Uterus (tissue), 2 donors: ENCODE data around the gene KRTAP10-12.

Source experiments
- POLR2A ChIP-seq, 2 donors: fragments of 450-650 bp; IDR thresholded peaks; one replicate each; pipeline ENCODE4 v1.6.1; 2016; ENCODE audit warnings: antibody characterized with exemption in 2 of 2, mild to moderate bottlenecking in 1 of 2, moderate library complexity in 1 of 2
- TF ChIP-seq, protein P1 (sequence below), 4 experiments: fragments of 200-600 bp in 2 of 4; fragments of 450-650 bp in 2 of 4; sonication (generic) in 2 of 4; IDR thresholded peaks; one replicate each; pipeline ENCODE4 v1.5.1; 2016 to 2019; ENCODE audit warnings: antibody characterized with exemption in 4 of 4, mild to moderate bottlenecking in 2 of 4, moderate library complexity in 1 of 4

DNA sequence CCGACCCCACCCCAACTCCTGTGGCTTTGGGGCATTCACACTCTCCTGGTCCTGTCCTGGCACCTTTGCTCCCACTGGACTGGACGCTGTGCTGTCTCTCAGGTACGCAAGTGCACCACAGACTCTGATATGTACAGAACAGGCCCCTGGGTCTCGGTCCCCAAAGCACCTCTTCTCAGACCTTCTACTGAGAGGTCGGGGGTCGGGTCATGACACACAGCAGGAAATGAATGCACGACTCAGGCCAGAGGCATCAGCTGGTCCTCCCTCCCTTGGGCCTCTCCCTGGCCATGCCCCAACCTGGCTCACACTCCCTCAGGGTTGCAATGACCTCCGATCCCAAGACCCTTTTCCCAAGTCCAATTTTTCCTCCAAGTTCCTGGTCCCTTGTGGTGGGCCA is 1.8 kb upstream of the KRTAP10-12 start:
- TF ChIP-seq POLR2A (IDR thresholded peaks at IDR 0.05), result no peak
- TF ChIP-seq, protein P1, sequence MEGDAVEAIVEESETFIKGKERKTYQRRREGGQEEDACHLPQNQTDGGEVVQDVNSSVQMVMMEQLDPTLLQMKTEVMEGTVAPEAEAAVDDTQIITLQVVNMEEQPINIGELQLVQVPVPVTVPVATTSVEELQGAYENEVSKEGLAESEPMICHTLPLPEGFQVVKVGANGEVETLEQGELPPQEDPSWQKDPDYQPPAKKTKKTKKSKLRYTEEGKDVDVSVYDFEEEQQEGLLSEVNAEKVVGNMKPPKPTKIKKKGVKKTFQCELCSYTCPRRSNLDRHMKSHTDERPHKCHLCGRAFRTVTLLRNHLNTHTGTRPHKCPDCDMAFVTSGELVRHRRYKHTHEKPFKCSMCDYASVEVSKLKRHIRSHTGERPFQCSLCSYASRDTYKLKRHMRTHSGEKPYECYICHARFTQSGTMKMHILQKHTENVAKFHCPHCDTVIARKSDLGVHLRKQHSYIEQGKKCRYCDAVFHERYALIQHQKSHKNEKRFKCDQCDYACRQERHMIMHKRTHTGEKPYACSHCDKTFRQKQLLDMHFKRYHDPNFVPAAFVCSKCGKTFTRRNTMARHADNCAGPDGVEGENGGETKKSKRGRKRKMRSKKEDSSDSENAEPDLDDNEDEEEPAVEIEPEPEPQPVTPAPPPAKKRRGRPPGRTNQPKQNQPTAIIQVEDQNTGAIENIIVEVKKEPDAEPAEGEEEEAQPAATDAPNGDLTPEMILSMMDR (IDR thresholded peaks at IDR 0.05), result no peak
